NK-92 (cell line): Measurements from ENCODE around the gene AKAP12.
"Not testable (repeated sequence)": the region's sequence is repeated elsewhere in the genome, so short reads cannot be mapped to it uniquely, and the experiment has no call there.

Source experiments
- DNase-seq: peaks from one replicate; lab custom pipeline; 2025; ENCODE audit not compliant: unreplicated experiment; lab: John Stamatoyannopoulos, UW

The AKAP12 gene

GRCh38 chr6:151309619-151310018 lies 69.9 kb downstream of the AKAP12 start:
- DNase-seq, result no peak

DNA sequence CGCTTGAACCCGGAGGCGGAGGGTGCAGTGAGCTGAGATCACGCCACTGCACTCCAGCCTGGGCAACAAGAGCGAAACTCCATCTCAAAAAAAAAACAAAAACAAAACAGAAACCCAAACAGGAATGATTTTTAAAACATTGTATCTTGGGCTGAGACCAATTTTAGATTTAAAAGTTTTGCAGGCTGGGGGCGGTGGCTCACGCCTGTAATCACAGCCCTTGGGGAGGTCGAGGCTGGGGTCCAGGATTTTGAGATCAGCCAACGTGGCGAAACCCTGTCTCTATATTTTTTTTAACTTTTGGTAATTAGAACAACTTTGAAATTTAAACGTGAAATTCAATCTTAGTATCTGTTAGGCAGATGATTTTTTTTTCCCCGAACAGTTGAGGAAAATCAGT lies 70.5 kb downstream of the AKAP12 start:
- DNase-seq, result no peak

GRCh38 chr6:151310852-151311767 lies 71.3 kb downstream of the AKAP12 start:
- DNase-seq, result no peak

DNA sequence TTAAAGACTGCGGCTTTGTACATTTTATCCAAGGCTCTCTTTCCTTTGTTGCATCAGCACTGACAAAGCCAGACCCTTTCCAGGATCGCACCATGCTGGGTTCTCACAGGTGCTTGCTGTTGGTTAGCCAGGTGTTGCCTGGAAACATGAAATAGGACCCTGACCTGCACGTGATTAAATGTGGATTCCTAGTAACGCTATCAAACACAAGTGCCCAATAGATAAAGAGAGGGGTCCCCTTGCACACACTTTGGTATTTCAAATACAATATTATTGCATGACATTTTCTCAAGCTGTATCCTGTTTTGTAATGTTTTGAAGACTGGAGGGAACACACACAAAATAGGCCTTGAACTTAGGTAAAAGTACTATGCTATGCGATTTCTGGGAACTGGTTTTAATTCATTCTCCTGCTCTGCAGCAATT lies 73.3 kb downstream of the AKAP12 start:
- no peak for DNase-seq

DNA sequence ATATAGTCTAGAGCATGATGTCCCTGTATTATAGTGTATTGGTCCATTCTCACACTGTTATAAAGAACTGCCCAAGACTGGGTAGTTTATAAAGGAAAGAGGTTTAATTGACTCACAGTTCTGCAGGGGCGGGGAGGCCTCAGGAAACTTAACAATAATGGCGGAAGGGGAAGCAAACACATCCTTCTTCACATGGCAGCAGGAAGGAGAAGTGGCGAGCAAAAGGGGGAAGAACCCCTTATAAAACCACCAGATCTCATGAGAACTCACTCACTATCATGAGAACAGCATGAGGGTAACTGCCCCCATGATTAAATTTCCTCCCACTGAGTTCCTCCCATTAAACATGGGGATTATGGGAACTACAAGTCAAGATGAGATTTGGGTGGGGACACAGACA lies 75.9 kb downstream of the AKAP12 start:
- not testable (repeated sequence) for DNase-seq

- DNase-seq, result no peak
Observed at GRCh38 chr6:151317103-151317994, 77.6 kb downstream of the AKAP12 start.

GRCh38 chr6:151317995-151318365 lies 78.2 kb downstream of the AKAP12 start:
- DNase-seq, result no peak

DNA sequence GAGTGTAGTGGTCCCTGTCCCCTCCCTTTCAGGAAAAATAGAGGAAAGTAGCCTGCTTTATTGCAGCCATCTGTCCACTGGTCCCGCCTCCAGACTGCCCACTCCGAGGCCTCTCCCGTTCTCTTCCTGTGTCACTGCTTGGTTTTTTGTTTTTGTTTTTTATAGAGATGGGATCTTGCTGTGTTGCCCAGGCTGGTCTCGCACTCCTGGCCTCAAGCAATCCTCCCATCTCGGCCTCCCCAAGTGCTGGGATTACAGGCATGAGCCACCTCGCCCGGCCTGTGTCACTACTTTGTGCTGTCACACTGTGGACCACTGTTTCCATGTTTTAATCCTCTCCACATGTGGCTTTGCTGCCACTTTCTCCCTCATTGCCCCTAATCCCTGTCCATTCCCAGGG lies 80.4 kb downstream of the AKAP12 start:
- no peak for DNase-seq

DNA sequence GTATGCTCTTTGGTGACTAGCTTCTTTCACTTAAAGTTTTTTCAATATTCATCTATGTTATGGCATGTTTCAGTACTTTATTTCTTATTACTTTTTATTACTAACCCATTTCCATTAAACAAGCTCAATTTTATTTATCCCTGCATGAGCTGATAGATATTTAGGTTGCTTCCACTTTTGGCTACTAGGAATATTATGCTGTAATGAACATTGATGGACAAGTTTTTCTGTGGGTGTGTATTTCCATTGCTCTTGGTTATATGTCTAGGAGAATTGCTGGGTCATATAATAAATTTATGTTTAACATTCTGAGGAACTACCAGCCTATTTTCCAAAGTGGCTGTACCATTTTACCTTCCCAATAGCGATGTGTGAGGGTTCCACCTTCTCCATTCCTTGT lies 81.7 kb downstream of the AKAP12 start:
- DNase-seq, result no peak

GRCh38 chr6:151322570-151322969 lies 82.8 kb downstream of the AKAP12 start:
- no peak for DNase-seq

GRCh38 chr6:151323791-151324487 lies 84.2 kb downstream of the AKAP12 start:
- no peak for DNase-seq

- DNase-seq, result no peak
Observed at GRCh38 chr6:151324488-151324825, 84.7 kb downstream of the AKAP12 start.

DNA sequence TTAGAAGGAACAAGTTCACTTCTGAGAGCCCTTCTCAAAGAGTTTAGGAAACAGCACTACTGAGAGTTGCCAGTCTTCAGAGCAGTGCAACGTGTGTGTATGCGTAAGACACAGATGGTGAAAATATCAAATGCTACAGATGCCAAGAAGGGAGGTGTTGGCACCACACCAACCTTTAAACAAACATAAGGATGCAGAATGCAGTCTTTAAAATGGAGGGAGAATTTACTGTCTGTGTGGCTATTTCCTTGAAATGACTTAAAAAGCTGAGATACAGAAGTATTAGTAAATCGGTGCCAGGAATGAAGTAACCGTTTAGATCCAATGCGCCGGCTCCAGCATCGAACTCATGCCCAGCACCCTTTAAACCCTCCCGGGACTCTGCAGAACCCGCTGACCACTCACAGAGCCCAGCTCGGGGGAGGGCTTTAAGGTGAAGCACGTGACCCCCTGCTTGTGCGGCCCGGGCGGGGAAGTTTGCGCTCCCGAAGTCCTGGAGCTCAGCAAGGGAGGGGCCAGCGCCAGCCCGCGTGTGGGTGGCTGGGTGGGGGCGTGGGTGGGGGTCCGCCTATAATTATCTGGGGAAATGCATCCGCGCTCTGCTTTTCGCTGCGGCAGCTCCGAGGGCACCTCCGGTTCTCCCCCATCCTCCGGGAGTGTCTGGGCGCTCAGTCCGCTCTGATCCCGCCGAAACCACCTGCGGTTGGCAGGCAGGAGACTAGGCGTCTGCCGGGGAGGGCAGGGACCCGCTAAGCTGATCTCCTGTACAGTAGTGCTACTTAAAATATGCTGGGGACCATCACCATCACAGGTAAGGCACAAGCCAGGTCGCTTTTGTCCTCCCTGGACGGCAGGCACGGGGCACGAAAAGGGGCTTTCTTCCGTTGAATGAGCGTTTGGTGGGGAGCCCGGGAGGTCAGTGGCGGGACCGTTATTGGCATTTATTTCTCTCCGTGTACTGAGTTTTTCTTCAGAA lies 85.6 kb downstream of the AKAP12 start:
- no peak for DNase-seq

GRCh38 chr6:151326116-151326825 lies 86.5 kb downstream of the AKAP12 start:
- no peak for DNase-seq

DNA sequence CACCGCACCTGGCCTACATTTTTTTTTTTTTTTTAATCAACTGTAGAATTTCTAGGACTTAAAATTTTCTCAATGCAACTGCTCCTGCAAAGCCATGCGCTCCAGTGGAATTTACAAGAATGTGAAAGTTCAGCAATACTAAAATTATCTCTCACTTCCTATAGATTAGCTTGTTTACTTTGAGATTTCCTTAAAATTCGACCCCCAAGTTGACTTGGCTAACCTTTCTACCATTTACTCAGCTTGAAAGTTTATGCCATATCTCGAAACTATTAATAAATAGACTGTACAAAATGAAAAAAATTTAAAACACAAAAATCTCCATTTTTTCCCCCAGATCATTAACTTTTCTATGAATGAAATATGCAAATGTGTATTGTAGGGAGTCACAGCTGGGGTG lies 87.3 kb downstream of the AKAP12 start:
- no peak for DNase-seq

DNA sequence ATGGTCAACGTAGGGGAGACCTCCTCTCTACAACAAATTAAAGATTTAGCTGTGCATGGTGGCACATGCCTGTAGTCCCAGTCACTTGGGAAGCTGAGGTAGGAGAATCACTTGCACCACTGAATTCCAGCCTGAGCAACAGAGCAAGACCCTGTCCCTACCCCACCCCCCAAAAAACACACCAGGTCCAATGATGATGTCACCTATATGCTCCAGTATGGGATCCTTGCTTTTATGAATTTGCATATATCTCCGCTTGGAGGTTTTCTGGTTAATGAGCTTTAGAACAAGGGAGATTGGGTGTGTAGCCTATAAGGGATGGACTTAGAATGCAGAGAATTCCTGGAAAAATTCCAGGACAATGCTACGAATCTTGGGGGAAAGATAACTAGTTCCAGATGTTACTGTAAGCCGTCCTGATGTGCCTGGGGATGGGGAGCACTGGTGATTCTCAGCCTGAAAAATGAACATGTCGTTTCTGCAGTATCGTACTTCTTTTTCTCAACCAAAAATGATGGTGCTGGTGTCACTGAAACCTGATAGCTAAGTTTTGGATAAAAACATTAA lies 90.4 kb downstream of the AKAP12 start:
- DNase-seq, result no peak

- DNase-seq, result no peak
Observed at GRCh38 chr6:151335930-151336329, 96.2 kb downstream of the AKAP12 start.

DNA sequence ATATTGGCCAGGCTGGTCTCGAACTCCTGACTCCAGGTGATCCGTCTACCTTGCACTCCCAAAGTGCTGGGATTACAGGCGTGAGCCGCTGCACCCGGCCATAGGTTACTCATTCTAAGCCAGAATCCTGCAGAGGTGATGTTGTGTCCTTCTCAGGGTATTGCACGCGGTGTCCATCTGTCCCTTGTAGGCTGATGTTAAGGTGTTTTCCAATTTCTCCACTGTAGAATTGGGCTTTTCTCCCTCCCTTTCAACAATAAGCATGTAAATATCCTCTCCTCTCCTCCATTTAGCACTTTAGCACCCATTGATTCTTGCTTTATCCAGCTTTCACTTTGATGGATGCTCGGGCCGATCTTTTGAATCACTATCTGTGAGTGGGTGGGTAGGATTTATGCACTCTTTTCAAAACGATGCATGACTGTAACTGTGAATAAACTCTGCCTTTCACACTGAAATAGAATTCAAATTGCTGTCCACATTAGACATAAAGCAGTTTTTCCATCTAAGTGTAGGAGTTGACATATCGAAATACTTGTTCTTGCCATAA lies 99.0 kb downstream of the AKAP12 start:
- no peak for DNase-seq

DNA sequence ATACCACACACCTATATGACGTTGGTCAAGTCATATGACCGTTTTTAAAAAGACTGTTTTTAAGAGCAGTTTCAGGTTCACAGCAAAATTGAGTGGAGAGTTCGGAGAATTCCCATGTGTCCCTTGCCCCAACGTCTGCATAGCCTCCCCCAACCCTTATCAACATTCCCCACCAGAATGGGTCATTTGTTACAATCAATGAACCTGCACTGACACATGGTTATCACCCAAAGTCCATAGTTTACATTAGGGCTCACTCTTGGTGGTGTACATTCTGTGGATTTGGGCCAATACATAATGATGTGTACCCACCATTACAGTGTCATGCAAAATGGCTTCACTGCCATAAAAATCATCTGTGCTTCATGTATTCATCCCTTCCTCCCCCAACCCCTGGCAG lies 99.6 kb downstream of the AKAP12 start:
- no peak for DNase-seq
